Urinary bladder (tissue), 4 donors: Measurements from ENCODE around the gene NOC4L. TPM values are rescaled to one million over a fixed set of nuclear protein-coding genes. Genes with fewer than 3 reads are reported as not detected.

Source experiments
- DNase-seq: peaks from one replicate; pipeline ENCODE4 v3.0.0-alpha.2; 2015; ENCODE audit errors: extremely low spot score
- H3K27ac ChIP-seq: one replicate; pipeline ENCODE4 v1.5.1; 2013; ENCODE audit warnings: low read depth, mild to moderate bottlenecking, moderate library complexity
- H3K36me3 ChIP-seq: one replicate; pipeline ENCODE4 v1.6.1; 2013; ENCODE audit warnings: mild to moderate bottlenecking, moderate library complexity; ENCODE audit not compliant: insufficient read depth
- H3K4me1 ChIP-seq: one replicate; pipeline ENCODE4 v1.6.1; 2013; ENCODE audit warnings: mild to moderate bottlenecking, moderate library complexity; ENCODE audit not compliant: insufficient read depth
- H3K4me3 ChIP-seq: one replicate; pipeline ENCODE4 v1.5.1; 2013; ENCODE audit warnings: low read depth, low read length
- WGBS: extraction: QIAGEN DNeasy Blood & Tissue Kit; methylation state at CpG from one replicate; pipeline ENCODE4 v1.1.7; 2013; 5-methylcytosine and 5-hydroxymethylcytosine counted together
- polyA plus RNA-seq: library from polyadenylated mRNA; stranded (reverse); fragments of 200-250 nt; gene quantifications from one replicate; pipeline ENCODE4 v1.2.3, GENCODE V29; 2013
- total RNA-seq: library from RNA; depleted of rRNA; stranded (reverse); fragments of >200 nt; gene quantifications from one replicate; pipeline ENCODE4 v1.2.3, GENCODE V29; 2014
- donor health status: healthy with polysubstance abuse.
- donor health status: healthy.

NOC4L gene
- total and polyA plus RNA-seq, 2 donors: 4.3 to 24.4 TPM

DNA sequence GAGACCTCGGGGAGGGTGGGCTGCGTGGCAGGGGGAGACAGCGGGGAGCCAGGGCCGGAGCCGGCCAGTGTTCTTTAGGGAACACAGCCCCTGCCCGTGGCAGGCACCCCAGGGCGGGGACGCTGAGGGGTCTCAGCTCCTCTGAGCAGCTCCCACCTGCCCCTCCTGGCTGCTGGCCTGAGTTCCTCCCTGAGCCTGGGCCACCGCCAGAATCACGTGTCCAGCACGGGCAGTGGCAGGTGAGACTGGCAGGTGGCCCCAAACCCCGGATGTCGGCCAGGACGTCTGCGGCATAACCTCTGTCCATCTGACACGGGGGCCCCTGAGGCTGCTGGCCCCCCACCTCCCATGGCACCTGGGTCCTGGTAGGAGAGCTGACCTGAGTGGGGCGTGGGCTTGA, 25.1 kb downstream of the NOC4L start:
- WGBS: 75% methylated on average over 17 of the region's 17 CpGs
- DNase-seq: no peak
- H3K36me3 ChIP-seq: no peaks in the 10 kb centered on the region
- no peaks in the 10 kb centered on the region for H3K4me1 ChIP-seq
- no peak overlapping the region for H3K27ac ChIP-seq
- H3K4me3 ChIP-seq: no peak overlapping the region

DNA sequence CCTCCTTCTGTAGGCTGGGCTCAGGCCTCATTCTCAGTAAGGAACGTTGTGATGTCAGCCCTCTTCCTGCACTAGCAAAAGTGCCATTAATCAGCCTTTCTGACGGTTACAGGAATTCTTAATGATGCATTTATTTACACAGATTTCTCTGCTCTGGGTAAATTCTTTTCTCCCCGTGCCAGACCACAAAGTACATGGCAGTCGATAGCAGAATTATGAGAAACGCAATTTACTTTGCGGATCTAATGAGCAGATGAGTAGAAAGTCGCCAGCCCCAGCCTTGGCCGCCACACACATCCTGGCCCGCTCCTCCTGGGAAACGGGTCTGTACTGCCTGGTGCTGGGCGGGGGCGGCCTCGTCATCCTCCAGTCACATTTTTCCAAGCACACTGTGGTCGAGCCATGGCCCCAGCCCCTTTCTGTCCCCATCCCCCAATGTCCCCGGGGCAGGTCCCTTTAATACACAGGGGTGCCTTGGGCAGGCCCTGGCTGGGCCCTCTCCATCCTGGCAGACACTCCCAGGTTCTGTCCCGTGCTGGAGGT, 25.9 kb downstream of the NOC4L start:
- H3K27ac ChIP-seq: no peak overlapping the region
- DNase-seq: no peak
- H3K36me3 ChIP-seq: no peaks in the 10 kb centered on the region
- H3K4me3 ChIP-seq: no peak overlapping the region
- H3K4me1 ChIP-seq: no peaks in the 10 kb centered on the region
- 27% methylated on average over 16 of the region's 16 CpGs for WGBS

DNA sequence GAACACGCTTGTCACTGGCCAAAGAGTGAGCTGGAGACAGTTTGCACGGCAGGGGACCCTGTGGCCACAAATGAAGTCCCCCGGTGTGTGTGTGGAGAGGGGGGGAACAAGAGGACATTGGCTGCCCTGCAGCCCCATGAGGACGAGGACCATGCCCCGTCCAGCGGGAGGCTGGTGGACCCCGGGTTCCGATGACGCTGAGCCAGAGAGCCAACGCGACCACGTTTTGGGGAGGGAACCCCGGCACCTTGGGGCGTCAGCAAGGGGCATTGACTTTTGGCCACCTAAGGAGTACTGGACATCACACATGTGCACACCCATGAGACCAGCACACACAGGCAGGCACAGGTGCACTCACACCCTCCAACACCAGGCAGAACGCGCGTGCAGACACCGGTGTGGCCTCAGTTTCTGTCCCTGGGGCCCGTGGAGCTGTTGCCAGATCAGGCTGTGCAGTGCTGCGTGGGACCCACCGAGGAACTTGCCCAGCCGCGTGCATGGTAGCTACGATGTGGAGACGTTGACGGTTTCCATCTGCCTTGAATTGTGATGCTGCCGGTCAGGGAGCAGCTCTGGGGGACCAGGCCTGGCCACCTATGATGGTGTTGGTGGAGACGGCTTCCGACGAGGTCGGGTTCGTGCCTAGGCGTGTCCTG, 26.5 kb downstream of the NOC4L start:
- Histone ChIP-seq H3K4me1 (no peaks in the 10 kb centered on the region), H3K36me3 (no peaks in the 10 kb centered on the region), H3K4me3 (no peak overlapping the region), H3K27ac (no peak overlapping the region)
- no peak for DNase-seq
- WGBS: 77% methylated on average over 33 of the region's 33 CpGs

DNA sequence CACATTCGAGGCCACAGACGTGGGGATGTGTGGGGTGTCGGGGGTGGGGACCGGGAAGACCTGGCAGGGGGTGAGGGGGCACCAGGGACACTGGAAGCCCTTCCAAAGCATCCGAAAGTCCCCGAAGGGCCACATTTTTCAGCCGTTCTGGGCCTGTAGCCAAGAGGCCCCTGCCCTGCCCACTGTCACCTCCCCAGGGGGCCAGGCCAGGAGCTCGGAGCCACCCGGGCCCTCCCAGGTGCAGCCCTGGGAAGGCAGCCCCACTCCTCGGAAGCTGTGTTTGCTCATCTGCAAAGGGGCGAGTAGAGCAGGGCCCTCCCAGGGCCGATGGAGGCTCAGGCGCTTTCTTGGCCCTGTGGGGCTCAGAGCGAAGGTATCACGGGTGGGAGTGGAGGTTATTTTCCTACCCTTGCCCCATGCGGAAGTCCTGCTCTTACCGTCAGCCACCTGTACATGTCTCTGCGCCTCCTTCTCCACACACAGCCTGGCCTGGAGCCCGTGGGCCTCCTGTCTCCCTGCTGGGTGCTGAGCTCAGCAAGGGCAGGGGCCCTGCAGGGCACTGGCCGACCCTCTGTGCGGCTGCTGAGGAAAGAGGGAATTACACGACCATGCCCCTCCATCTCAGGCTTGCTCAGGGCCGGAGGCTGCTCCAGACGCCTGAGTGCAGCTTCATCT, 27.2 kb downstream of the NOC4L start:
- 65% methylated on average over 24 of the region's 24 CpGs for WGBS
- Histone ChIP-seq H3K27ac (no peak overlapping the region), H3K4me3 (no peak overlapping the region), H3K36me3 (no peaks in the 10 kb centered on the region), H3K4me1 (no peaks in the 10 kb centered on the region)
- no peak for DNase-seq

DNA sequence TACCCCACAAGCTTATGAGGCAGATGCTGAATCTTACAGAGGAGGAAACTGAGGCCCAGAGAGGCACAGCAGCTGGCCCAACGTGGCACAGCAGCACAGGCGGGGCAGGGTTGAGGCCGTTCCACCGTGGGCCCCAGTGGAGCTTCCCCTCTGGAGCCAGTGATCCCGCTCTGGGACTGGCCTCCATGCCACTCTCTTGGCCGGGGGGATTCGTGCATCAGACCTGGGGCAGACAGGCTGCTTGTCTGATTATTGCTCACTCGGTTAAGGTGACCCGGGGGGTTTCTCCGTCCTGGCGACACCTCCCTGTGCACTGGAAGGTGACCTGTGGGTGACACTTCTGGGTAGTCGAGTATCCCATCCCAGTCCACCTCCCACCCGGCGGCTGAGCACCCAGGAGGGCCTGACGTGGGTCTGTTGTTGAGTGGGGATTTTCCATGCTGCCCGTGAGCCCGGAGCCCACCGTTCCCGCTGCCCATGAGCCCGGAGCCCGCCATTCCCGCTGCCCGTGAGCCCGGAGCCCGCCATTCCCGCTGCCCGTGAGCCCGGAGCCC, 27.8 kb downstream of the NOC4L start:
- no peaks in the 10 kb centered on the region for H3K36me3 ChIP-seq
- no peaks in the 10 kb centered on the region for H3K4me1 ChIP-seq
- H3K27ac ChIP-seq: no peak overlapping the region
- no peak for DNase-seq
- 83% methylated on average over 28 of the region's 28 CpGs for WGBS
- H3K4me3 ChIP-seq: no peak overlapping the region

DNA sequence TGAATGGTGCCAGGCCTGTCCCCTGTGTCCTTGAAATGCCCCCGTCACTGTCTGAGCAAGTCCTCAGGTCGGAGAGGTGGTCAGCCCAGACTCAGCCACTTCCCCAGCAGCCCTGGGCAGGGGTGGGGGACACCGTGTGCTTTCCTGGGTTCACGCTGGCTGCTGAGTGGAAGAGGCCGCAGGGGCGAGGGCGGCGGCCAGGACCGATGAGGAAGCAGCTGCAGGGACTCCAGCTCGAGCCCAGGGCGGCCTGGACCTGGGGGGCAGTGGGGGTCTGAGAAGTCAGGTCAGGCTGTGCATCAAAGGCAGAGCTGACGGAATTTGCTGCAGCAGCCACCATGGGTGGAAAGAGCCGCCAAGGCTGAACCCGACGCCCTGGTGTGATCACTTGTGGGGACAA, 28.4 kb downstream of the NOC4L start:
- no peaks in the 10 kb centered on the region for H3K36me3 ChIP-seq
- no peak overlapping the region for H3K4me3 ChIP-seq
- no peaks in the 10 kb centered on the region for H3K4me1 ChIP-seq
- DNase-seq: no peak
- H3K27ac ChIP-seq: no peak overlapping the region
- WGBS: 67% methylated on average over 15 of the region's 15 CpGs

DNA sequence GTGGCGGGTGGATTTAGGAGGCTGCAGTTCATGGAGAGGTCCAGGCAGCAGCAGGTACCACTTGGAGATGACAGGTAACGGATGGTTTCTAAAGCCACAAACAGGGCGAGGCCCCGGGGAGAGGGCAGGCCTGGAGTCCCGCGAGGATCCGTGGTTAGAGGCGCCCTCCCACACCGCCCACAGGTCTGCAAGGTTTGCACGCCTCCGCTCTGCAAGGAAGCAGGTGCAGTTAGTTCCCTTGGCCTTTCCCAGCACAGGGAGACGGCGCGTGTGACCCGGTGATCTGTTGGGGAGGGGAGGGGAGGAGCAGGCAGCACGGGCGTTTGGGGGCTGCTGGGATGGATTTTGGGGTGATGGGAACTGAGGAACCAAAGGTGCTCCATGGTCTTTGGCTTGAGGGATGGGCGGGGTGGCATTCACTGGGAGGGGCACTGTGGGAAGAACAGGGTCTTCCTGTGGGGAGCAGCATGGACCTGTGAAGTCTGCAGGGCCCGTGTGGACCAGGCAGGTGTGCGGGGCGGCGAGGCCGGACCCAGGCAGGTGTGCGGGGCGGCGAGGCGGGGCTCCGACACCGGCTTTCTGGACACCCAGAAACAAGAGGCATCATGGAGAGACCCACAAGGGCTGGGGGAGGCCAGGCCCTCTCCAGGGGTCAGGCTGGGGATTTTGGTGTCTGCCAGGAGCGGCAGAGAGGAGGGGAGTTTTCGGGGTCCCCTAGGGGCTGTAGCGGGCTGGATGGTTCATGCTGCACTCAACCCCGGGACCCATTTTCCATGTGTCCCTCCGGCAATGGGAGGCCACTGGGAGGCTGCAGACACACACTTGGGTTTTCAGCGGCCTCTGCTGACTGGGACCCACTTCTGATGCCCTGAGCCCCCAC, 29.1 kb downstream of the NOC4L start:
- DNase-seq: no peak
- 73% methylated on average over 35 of the region's 35 CpGs for WGBS
- H3K4me3 ChIP-seq: no peak overlapping the region
- no peaks in the 10 kb centered on the region for H3K4me1 ChIP-seq
- no peak overlapping the region for H3K27ac ChIP-seq
- H3K36me3 ChIP-seq: no peaks in the 10 kb centered on the region

DNA sequence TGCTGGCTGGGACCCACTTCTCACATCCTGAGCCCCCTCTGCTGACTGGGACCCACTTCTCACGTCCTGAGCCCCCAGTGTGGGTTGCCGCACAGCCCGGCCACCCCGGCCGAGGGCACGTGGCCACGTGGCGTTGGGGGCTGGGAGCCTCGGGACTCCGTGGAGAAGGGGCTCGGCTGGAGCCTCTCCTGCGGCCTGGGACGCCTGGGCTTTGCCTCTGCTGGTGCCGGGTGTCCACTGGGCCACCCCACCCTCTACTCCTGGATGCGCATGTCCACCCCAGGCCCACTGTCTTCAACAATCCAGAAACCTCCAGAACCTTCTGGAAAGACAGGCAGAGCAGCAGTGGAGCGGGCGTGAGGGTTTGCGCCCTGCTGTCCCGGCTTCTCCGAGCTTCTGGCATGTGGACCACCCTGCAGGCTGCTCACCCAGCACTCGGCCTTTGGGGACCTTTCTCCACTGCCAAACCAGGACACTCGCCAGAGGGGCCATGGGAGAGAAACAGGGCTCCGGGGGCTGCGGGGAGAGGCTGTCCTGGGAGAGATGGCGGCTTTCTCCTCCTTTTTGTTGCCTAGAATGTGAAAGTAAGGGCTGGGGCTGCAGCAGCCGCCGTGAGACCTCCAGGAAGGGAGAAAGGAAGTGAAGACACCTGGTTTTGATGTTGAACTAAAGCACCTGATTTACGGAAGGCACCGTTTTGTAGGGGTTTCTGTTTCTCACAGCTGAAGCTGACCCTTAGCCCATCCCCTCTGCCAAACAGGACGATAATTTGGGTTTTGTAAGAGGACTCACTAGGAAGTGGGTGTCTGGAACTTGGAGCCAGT, 30.0 kb downstream of the NOC4L start:
- no peak overlapping the region for H3K27ac ChIP-seq
- DNase-seq: no peak
- no peak overlapping the region for H3K4me3 ChIP-seq
- no peaks in the 10 kb centered on the region for H3K4me1 ChIP-seq
- H3K36me3 ChIP-seq: no peaks in the 10 kb centered on the region
- 80% methylated on average over 30 of the region's 30 CpGs for WGBS

DNA sequence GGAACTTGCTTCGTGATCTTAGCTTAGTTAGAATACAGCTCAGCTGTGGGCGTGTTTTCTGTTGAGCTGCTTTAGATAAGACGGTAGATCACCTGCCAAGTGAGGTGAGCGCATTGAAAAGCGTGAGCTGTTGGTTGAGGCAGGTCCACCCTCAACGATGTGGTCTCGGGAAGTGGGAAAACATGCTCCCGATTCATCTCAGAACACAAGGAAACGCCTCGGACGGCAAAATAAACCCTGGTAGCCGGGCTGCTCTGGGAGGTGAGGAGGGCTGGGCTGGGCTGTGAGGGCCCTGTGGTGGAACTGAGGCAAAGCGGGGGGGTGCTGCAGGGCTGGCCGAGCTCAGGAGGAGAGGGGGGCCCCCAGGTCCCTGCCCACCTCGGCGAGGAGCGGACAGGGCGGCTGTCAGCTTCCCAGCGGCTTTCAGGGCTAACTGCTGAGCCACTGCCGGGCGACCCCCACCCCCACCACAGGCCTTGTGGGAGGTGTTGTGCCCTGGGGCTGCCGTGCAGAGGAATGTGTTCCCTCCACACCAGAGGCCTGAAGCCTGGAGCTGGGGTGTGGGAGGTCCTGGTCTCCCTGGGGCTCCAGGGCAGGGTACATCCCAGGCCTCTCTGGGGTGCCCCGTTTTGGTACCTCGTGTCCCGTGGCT, 30.7 kb downstream of the NOC4L start:
- no peak for DNase-seq
- Histone ChIP-seq H3K4me3 (no peak overlapping the region), H3K36me3 (no peaks in the 10 kb centered on the region), H3K4me1 (no peaks in the 10 kb centered on the region), H3K27ac (no peak overlapping the region)
- 65% methylated on average over 25 of the region's 25 CpGs for WGBS

DNA sequence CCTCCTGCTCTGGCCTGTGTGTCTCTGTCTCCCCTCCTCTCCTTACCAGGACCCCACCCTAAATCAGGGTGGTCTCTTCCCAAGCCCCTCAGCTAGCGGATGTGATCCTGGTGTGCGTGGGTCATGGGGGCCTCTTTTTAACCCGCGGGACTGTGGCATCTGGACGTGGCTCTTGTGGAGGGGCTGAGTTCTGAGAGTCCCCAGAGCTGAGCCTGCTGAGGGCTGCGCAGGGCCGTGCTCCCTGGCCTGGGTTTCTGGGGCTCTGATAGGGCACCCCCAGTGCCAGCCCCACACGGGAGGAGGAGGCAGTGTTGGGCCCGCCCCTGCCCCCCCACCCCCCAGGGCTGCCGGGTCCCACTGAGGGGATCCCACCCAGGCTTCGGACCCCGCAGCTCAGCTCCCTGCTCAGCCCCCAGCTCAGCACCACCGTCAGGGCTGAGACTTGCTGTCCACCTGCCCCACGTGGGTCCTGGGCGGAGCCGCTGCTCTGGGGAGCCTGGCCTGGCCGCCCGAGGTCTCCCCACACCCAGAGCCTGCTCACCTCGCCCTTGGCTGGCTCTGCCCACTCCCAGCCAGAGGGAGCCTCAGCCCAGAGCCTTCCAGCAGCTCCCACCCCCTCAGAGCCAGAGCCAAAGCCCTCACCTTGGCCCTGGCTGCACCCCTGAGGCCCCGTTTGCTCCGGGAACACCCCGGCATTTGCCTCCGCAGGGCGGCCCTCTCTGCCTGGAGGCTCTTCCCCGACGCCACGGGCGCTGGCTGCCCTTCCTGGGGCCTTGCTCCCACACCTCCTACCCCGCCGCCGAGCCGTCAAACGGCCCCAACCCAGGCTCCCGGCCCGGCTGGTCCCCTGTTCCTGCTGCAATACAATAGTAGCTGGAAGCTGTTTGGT, 31.5 kb downstream of the NOC4L start:
- Histone ChIP-seq H3K27ac (no peak overlapping the region), H3K36me3 (no peaks in the 10 kb centered on the region), H3K4me1 (no peaks in the 10 kb centered on the region), H3K4me3 (no peak overlapping the region)
- 68% methylated on average over 35 of the region's 35 CpGs for WGBS
- no peak for DNase-seq

DNA sequence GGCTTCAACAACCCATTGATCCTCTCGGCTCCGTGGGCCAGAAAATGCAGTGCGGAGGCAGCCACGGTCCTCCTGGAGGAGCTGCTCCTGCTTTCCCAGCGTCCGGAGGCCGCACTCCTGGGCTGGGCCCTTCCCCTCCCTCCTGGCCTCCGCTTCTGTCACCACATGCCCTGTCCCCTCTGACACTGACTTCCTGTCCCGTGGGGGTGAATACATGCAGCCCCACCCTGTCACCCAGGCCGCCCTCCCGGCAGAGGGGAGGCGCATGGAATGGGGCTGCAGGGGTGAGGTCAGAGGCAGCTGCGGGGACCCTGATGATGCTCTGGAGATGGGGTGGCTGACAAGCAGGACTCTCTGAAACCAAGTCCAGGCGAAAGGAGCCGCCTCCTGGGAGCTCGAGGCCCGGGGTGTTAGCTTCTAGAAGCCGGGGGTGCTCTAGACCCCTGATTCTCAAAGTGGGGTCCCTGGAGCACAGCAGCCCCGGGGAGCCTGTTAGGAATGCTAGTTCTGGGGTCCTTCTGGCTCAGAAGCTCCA, 32.2 kb downstream of the NOC4L start:
- no peaks in the 10 kb centered on the region for H3K4me1 ChIP-seq
- H3K36me3 ChIP-seq: no peaks in the 10 kb centered on the region
- DNase-seq: no peak
- no peak overlapping the region for H3K27ac ChIP-seq
- WGBS: 72% methylated on average over 19 of the region's 19 CpGs
- H3K4me3 ChIP-seq: no peak overlapping the region
